OCI-LY3 (cell line): ENCODE measurements around the gene SLC9C2.

ENCODE experiments used
- H2AFZ ChIP-seq: fragments of 200-600, 300-600 bp; shearing (Covaris generic); 2 replicates; pipeline ENCODE4 v1.6.0; 2014; ENCODE audit warnings: antibody characterized with exemption, low read depth, low read length
- H3K27ac ChIP-seq: fragments of 200-600, 300-600 bp; sonication (generic); 2 replicates; pipeline ENCODE4 v1.5.1; 2014; ENCODE audit warnings: mild to moderate bottlenecking, low read length, moderate library complexity, mixed read lengths
- H3K27me3 ChIP-seq: fragments of 200-600, 300-600 bp; sonication (generic); 2 replicates; pipeline ENCODE4 v1.6.1; 2014; ENCODE audit warnings: low read depth, low read length, mixed read lengths
- H3K36me3 ChIP-seq: fragments of 200-600, 300-600 bp; sonication (generic); replicated peaks from 2 replicates; pipeline ENCODE3; 2014; ENCODE audit warnings: low read depth, low read length, mixed read lengths
- H3K4me1 ChIP-seq: fragments of 300-600, 200-600 bp; sonication (generic); 2 replicates; pipeline ENCODE4 v1.6.1; 2014; ENCODE audit warnings: low read length, mixed read lengths
- H3K4me2 ChIP-seq: fragments of 200-600, 300-600 bp; sonication (generic); 2 replicates; pipeline ENCODE4 v1.6.1; 2014; ENCODE audit warnings: low read length, mixed read lengths
- H3K4me3 ChIP-seq: fragments of 300-600, 200-600 bp; sonication (generic); 2 replicates; pipeline ENCODE4 v1.5.1; 2014; ENCODE audit warnings: antibody characterized with exemption, mild to moderate bottlenecking, low read length, moderate library complexity
- H3K79me2 ChIP-seq: fragments of 300-600, 200-600 bp; shearing (Covaris generic); 2 replicates; pipeline ENCODE4 v1.6.1; 2014; ENCODE audit warnings: mild to moderate bottlenecking, low read length, mixed read lengths
- H3K9ac ChIP-seq: fragments of 300-600, 200-600 bp; shearing (Covaris generic); 2 replicates; pipeline ENCODE4 v1.6.0; 2014; ENCODE audit warnings: mild to moderate bottlenecking, low read length, moderate library complexity
- H3K9me3 ChIP-seq: fragments of 200-600, 300-600 bp; shearing (Covaris generic); 2 replicates; pipeline ENCODE4 v1.6.1; 2014; ENCODE audit warnings: low read length, mixed read lengths; ENCODE audit not compliant: insufficient read depth
- H4K20me1 ChIP-seq: fragments of 200-600, 300-600 bp; sonication (generic); 2 replicates; pipeline ENCODE4 v1.6.1; 2016; ENCODE audit warnings: low read length, mixed read lengths; ENCODE audit not compliant: insufficient read depth
- CTCF ChIP-seq: fragments of 200-600, 300-600 bp; sonication (generic); IDR thresholded peaks from 2 replicates; pipeline ENCODE4 v1.5.1; 2014; ENCODE audit warnings: antibody characterized with exemption, low read length, low read depth
- EZH2phosphoT487 ChIP-seq: fragments of 200-600 bp; shearing (Covaris generic); IDR thresholded peaks from 2 replicates; pipeline ENCODE4 v1.6.1; 2018; ENCODE audit warnings: antibody characterized with exemption, mixed run types, low read depth

SLC9C2 gene

DNA sequence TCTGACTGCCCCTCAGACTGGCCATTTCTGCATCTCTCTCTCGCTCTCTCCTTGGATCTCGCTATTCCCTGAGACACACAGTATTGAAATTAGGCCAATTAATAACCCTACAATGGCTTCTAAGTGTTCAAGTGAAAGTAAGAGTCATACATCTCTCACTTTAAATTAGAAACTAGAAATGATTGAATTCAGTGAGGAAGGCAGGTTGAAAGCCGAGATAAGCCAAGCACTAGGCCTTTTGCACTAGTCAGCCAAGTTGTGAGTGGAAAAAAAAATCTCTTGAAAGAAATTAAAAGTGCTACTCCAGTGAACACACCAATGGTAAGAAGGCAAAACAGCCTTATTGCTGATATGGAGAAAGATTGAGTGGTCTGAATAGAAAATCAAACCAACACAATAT, 51.2 kb downstream of the SLC9C2 start:
- no peaks in the 10 kb centered on the region for H3K79me2 ChIP-seq
- H4K20me1 ChIP-seq: no peaks in the 10 kb centered on the region
- no peak overlapping the region for H3K4me2 ChIP-seq
- H3K27ac ChIP-seq: no peak overlapping the region
- no peaks in the 10 kb centered on the region for H3K9me3 ChIP-seq
- H3K4me3 ChIP-seq: no peak overlapping the region
- H3K9ac ChIP-seq: no peak overlapping the region
- H3K36me3 ChIP-seq: no peaks in the 10 kb centered on the region
- H2AFZ ChIP-seq: no peak overlapping the region
- no peak for TF ChIP-seq EZH2phosphoT487
- TF ChIP-seq CTCF: no peak
- H3K27me3 ChIP-seq: no peaks in the 10 kb centered on the region
- no peaks in the 10 kb centered on the region for H3K4me1 ChIP-seq

GRCh38 chr1:173549813-173550212, 53.1 kb downstream of the SLC9C2 start:
- TF ChIP-seq EZH2phosphoT487: no peak
- TF ChIP-seq CTCF: no peak
- Histone ChIP-seq H3K4me1 (no peaks in the 10 kb centered on the region), H3K36me3 (no peaks in the 10 kb centered on the region), H3K4me2 (no peak overlapping the region), H3K9me3 (no peaks in the 10 kb centered on the region), H3K27ac (no peak overlapping the region), H3K9ac (no peak overlapping the region), H3K4me3 (no peak overlapping the region), H4K20me1 (no peaks in the 10 kb centered on the region), H3K79me2 (no peaks in the 10 kb centered on the region), H3K27me3 (no peaks in the 10 kb centered on the region), H2AFZ (no peak overlapping the region)

DNA sequence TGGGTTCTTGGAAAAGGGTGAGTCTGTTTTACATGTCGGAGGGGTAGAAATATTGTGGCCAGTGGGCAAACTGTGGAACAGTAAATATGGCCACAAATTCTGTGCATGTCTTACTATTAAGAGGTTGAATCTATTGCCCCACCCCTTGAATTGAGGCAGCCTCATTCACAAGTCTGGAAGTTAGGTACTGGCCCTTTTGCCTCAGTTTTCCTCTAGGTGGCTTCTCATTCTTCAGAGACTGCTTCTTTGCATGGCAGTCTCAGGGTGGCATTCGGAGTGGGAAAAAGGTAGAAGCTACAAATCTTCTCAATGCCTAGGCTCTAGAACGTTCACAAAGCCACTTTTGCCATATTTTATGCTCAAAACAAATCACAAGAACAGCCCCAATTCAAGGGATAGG, 57.2 kb downstream of the SLC9C2 start:
- Histone ChIP-seq H3K4me1 (no peaks in the 10 kb centered on the region), H2AFZ (no peak overlapping the region), H3K9me3 (no peaks in the 10 kb centered on the region), H3K4me3 (no peak overlapping the region), H3K27me3 (no peaks in the 10 kb centered on the region), H3K79me2 (no peaks in the 10 kb centered on the region), H3K4me2 (no peak overlapping the region), H3K36me3 (no peaks in the 10 kb centered on the region), H3K9ac (no peak overlapping the region), H3K27ac (no peak overlapping the region), H4K20me1 (no peaks in the 10 kb centered on the region)
- TF ChIP-seq CTCF: peak; percentile 20; the same call in 1 of the 2 replicates
- TF ChIP-seq EZH2phosphoT487: no peak

DNA sequence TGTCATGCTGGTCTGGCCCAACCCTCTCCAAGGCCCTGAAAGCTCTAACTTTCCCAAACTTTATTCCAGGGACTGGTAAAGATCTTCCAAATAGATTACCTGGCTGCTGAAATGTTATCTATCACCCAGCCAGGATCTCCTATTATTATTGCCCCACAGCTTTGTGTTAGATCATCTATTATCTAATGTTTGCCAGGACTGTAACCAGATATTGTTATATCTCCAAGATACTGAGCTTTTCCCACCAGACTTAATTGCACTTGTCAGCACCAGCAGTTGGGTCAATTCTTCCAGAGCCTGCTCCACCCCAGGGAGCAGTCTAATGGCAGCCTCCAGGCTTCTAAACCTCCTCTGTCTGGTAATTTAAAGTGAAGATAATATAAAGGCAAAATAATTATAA, 66.6 kb downstream of the SLC9C2 start:
- Histone ChIP-seq H3K36me3 (no peaks in the 10 kb centered on the region), H3K79me2 (no peaks in the 10 kb centered on the region), H2AFZ (no peak overlapping the region), H3K27ac (no peak overlapping the region), H4K20me1 (no peaks in the 10 kb centered on the region), H3K27me3 (no peaks in the 10 kb centered on the region), H3K9ac (no peak overlapping the region), H3K4me1 (no peaks in the 10 kb centered on the region), H3K4me3 (no peak overlapping the region), H3K4me2 (no peak overlapping the region), H3K9me3 (no peaks in the 10 kb centered on the region)
- no peak for TF ChIP-seq EZH2phosphoT487

DNA sequence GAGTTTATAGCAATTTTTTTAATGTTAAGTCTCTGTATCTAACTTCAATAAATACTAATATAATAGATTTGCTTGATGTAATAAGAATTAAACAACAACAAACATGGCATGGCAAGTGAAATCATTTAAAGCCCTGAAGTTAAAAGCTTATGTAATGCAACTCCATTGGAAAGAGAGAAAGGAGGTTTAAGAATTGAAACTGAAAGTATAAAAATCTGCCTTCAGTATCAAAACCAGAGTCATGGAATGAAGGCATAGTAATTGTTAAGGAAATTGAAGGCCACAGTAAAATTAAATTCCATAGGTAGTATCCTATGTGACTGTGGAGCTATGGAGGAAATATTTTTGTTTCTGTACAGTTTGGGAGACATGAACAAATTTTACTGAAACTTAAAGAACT, 70.6 kb downstream of the SLC9C2 start:
- Histone ChIP-seq H3K36me3 (no peaks in the 10 kb centered on the region), H3K79me2 (no peaks in the 10 kb centered on the region), H2AFZ (no peak overlapping the region), H3K4me2 (no peak overlapping the region), H3K9me3 (no peaks in the 10 kb centered on the region), H4K20me1 (no peaks in the 10 kb centered on the region), H3K4me3 (no peak overlapping the region), H3K9ac (no peak overlapping the region), H3K4me1 (no peaks in the 10 kb centered on the region), H3K27ac (no peak overlapping the region), H3K27me3 (no peaks in the 10 kb centered on the region)
- TF ChIP-seq EZH2phosphoT487: no peak
- no peak for TF ChIP-seq CTCF
